ENCODE data around the gene LILRB1. TPM values are rescaled to one million over a fixed set of nuclear protein-coding genes. Genes with fewer than 3 reads are reported as not detected.
"Not testable (repeated sequence)": the region's sequence is repeated elsewhere in the genome, so short reads cannot be mapped to it uniquely, and the experiment has no call there.

Gene LILRB1
- total RNA-seq, 2 donors from 2014 or later: 0.37 TPM; not detected in 1

DNA sequence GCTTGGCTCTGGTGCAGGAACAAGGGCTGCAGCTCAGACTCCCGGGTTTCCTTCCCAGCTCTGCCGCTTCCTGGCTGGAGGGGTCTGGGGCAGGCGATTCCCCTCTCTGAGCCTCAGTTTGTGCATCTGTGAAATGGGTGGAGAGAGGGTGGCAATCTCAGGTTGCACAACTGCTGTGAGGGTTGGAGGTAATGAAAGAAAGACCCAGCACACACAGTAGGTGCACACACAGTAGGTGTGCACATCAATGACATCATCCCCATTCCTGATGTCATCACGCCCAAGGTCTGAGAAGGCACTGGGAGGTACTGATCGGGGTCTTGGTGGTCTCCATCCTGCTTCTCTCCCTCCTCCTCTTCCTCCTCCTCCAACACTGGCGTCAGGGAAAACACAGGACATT is 35.2 kb downstream of the LILRB1 start:
- no peak overlapping the region for H3K27ac Mint-ChIP-seq
- H3K36me3 Mint-ChIP-seq (ENCODE audit: low read depth): no peaks in the 10 kb centered on the region
- H3K27me3 Mint-ChIP-seq: peaks cover 19% of the 10 kb centered on the region
- no peaks in the 10 kb centered on the region for H3K4me1 Mint-ChIP-seq
- no peak overlapping the region for H3K4me3 Mint-ChIP-seq
- peaks cover 6% of the 10 kb centered on the region for H3K9me3 Mint-ChIP-seq
- no peak for ATAC-seq (replicated peaks)

DNA sequence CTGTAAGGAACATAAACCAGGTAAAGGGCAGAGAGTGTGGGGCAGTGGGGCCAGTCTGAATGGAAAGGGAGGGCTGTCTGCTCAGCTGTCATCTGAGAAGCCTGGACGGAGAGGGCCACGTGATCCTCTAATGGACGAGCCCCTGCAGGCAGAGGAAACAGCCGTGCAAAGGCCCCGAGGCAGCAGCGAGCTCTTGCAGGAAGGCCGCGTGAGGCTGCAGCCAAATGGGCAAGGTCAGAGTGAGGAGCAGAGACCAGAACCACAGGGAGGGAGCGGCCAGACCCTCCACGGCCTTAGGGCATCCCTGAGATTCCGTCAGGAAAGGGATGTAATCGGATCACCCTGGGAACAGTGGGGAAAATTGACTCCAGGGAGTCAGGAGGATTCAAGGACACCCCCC is 36.9 kb downstream of the LILRB1 start:
- H3K27ac Mint-ChIP-seq: no peak overlapping the region
- H3K4me1 Mint-ChIP-seq: no peaks in the 10 kb centered on the region
- no peak for ATAC-seq (replicated peaks)
- H3K9me3 Mint-ChIP-seq: peaks cover 6% of the 10 kb centered on the region
- peaks cover 13% of the 10 kb centered on the region for H3K27me3 Mint-ChIP-seq
- H3K36me3 Mint-ChIP-seq (ENCODE audit: low read depth): no peaks in the 10 kb centered on the region
- no peak overlapping the region for H3K4me3 Mint-ChIP-seq

GRCh38 chr19:54668353-54668752 is 38.1 kb downstream of the LILRB1 start:
- no peaks in the 10 kb centered on the region for H3K36me3 Mint-ChIP-seq (ENCODE audit: low read depth)
- peaks cover 11% of the 10 kb centered on the region for H3K27me3 Mint-ChIP-seq
- no peak for ATAC-seq (replicated peaks)
- H3K27ac Mint-ChIP-seq: no peak overlapping the region
- no peak overlapping the region for H3K4me3 Mint-ChIP-seq
- H3K4me1 Mint-ChIP-seq: no peaks in the 10 kb centered on the region
- H3K9me3 Mint-ChIP-seq: peaks cover 6% of the 10 kb centered on the region

GRCh38 chr19:54670576-54671357 is 40.5 kb downstream of the LILRB1 start:
- H3K4me1 Mint-ChIP-seq: no peaks in the 10 kb centered on the region
- H3K9me3 Mint-ChIP-seq: peaks cover 6% of the 10 kb centered on the region
- no peak overlapping the region for H3K4me3 Mint-ChIP-seq
- peaks cover 13% of the 10 kb centered on the region for H3K27me3 Mint-ChIP-seq
- no peaks in the 10 kb centered on the region for H3K36me3 Mint-ChIP-seq (ENCODE audit: low read depth)
- ATAC-seq (replicated peaks): no peak
- H3K27ac Mint-ChIP-seq: no peak overlapping the region

- H3K4me1 Mint-ChIP-seq: no peaks in the 10 kb centered on the region
- peaks cover 16% of the 10 kb centered on the region for H3K27me3 Mint-ChIP-seq
- no peak for ATAC-seq (replicated peaks)
- peaks cover 3% of the 10 kb centered on the region for H3K9me3 Mint-ChIP-seq
- H3K27ac Mint-ChIP-seq: no peak overlapping the region
- no peaks in the 10 kb centered on the region for H3K36me3 Mint-ChIP-seq (ENCODE audit: low read depth)
- H3K4me3 Mint-ChIP-seq: no peak overlapping the region
These were observed 42.9 kb downstream of the LILRB1 start for GRCh38 chr19:54673222-54673621.

DNA sequence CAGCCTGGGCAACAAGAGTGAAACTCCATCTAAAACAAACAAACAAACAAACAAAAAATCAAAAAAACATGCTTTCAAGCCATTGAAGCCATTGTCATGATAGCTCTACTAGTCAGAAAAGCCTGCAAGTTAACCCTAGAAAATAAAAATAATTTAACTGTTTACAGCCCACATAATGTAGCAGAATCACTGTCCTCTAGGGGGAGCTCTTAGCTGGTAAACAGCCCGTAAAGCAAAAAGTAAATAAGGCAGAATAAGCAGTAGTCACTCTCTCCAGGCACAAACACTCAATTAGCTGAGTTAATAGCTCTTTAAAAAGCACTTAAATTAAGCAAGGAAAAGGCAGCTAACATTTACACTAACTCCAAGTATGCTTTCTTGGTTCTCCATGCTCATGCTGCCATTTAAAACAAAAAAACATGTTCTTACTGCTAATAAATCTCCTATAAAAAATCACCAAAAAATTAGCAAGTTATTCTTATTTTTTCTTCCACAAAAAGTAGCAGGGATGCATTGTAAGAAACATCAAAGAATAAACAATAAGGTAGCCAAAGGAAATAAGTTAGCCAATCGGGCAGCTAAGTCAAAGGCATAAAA is 43.8 kb downstream of the LILRB1 start:
- H3K9me3 Mint-ChIP-seq: no peaks in the 10 kb centered on the region
- no peak overlapping the region for H3K4me3 Mint-ChIP-seq
- H3K27ac Mint-ChIP-seq: no peak overlapping the region
- H3K36me3 Mint-ChIP-seq (ENCODE audit: low read depth): no peaks in the 10 kb centered on the region
- no peaks in the 10 kb centered on the region for H3K4me1 Mint-ChIP-seq
- ATAC-seq (replicated peaks): no peak
- peaks cover 19% of the 10 kb centered on the region for H3K27me3 Mint-ChIP-seq

- H3K27ac Mint-ChIP-seq; H3K9me3 Mint-ChIP-seq; H3K4me1 Mint-ChIP-seq; H3K36me3 Mint-ChIP-seq (ENCODE audit: low read depth); ATAC-seq (replicated peaks); H3K4me3 Mint-ChIP-seq: not testable (repeated sequence)
- H3K27me3 Mint-ChIP-seq: peaks cover 17% of the 10 kb centered on the region
These were observed 46.0 kb downstream of the LILRB1 start for GRCh38 chr19:54676210-54676834.

GRCh38 chr19:54677217-54677616 is 46.9 kb downstream of the LILRB1 start:
- peaks cover 17% of the 10 kb centered on the region for H3K27me3 Mint-ChIP-seq
- H3K27ac Mint-ChIP-seq: no peak overlapping the region
- H3K4me1 Mint-ChIP-seq: no peaks in the 10 kb centered on the region
- no peak overlapping the region for H3K4me3 Mint-ChIP-seq
- H3K9me3 Mint-ChIP-seq: no peaks in the 10 kb centered on the region
- ATAC-seq (replicated peaks): no peak
- H3K36me3 Mint-ChIP-seq (ENCODE audit: low read depth): no peaks in the 10 kb centered on the region

DNA sequence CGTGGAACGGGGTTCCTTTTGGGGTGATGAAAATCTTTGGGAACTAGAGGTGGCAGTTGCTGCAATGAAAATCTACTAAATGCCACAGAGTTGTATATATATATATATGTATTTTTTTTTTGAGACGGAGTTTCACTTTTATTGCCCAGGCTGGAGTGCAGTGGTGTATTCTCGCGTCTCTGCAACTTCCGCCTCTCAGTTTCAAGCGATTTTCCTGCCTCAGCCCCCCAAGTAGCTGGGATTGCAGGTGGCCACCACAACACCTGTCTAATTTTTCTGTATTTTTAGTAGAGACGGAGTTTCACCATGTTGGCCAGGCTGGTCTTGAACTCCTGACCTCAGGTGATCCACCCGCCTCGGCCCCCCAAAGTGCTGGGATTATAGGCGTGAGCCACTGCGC is 51.3 kb downstream of the LILRB1 start:
- H3K27ac Mint-ChIP-seq; H3K9me3 Mint-ChIP-seq; ATAC-seq (replicated peaks); H3K4me3 Mint-ChIP-seq; H3K36me3 Mint-ChIP-seq (ENCODE audit: low read depth); H3K4me1 Mint-ChIP-seq: not testable (repeated sequence)
- peaks cover 23% of the 10 kb centered on the region for H3K27me3 Mint-ChIP-seq

DNA sequence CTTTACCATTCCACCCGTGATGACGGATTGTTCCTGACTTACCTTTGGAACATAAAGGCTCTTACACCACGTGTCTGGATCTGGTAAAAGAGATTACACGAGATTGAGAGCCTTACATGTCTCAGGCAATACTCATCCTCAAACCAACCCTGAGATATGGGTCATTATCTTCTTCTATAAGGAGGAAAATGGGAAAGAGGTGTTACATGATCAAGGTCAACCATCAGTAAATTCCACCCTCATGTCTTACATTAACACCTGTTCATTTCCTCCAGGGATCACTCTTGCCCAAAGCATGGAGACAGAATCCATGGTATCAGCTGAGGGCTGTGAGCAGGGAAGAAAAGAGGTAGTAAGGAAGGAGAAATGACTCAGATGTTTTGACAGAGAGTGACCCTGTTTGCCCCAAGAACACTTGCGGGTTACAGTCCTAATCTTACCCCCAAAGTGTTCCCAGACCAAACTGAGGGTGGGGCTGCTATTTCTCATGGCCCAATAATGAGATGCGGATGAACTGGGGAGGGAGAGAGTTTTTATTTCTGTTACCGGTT is 52.1 kb downstream of the LILRB1 start:
- H3K4me1 Mint-ChIP-seq: no peaks in the 10 kb centered on the region
- H3K27me3 Mint-ChIP-seq: peaks cover 23% of the 10 kb centered on the region
- no peak overlapping the region for H3K4me3 Mint-ChIP-seq

GRCh38 chr19:54684527-54684926 is 54.2 kb downstream of the LILRB1 start:
- no peaks in the 10 kb centered on the region for H3K36me3 Mint-ChIP-seq (ENCODE audit: low read depth)
- ATAC-seq (replicated peaks): no peak
- H3K27ac Mint-ChIP-seq: no peak overlapping the region
- H3K4me3 Mint-ChIP-seq: no peak overlapping the region
- peaks cover 25% of the 10 kb centered on the region for H3K27me3 Mint-ChIP-seq
- no peaks in the 10 kb centered on the region for H3K4me1 Mint-ChIP-seq
- H3K9me3 Mint-ChIP-seq: no peaks in the 10 kb centered on the region

More for the DNA sequence above, 52.1 kb downstream of the LILRB1 start:
- Mint-ChIP-seq H3K27ac (no peak overlapping the region), H3K9me3 (no peaks in the 10 kb centered on the region), H3K36me3 (ENCODE audit: low read depth) (no peaks in the 10 kb centered on the region)
- no peak for ATAC-seq (replicated peaks)

Other genes starting within 250 kb of the LILRB1 start
- gene TTYH1, start 215.0 kb upstream of the LILRB1 start, total RNA-seq: under 1 TPM in 1 of 2 donors, not detected in 1; 0.40 TPM
- gene LENG8, start 181.3 kb upstream of the LILRB1 start, total RNA-seq: 100 to 1,000 TPM; 153 to 200 TPM
- gene LENG9, start 166.7 kb upstream of the LILRB1 start, total RNA-seq: 1 to 10 TPM; 3.1 to 4.4 TPM
- gene CDC42EP5, start 157.2 kb upstream of the LILRB1 start, total RNA-seq: not detected
- under 1 TPM in 1 of 2 donors, not detected in 1; 0.66 TPM for gene LAIR2, start 127.7 kb upstream of the LILRB1 start, total RNA-seq
- not detected for gene LILRA2, start 56.7 kb upstream of the LILRB1 start, total RNA-seq
- not detected for gene LILRA1, start 36.9 kb upstream of the LILRB1 start, total RNA-seq
- gene LILRB4, start 32.5 kb downstream of the LILRB1 start, total RNA-seq: not detected
- not detected for gene KIR3DL3, start 94.0 kb downstream of the LILRB1 start, total RNA-seq
- not detected for gene KIR2DL3, start 108.0 kb downstream of the LILRB1 start, total RNA-seq
- gene KIR2DL1, start 139.3 kb downstream of the LILRB1 start, total RNA-seq: not detected
- not detected for gene KIR2DL4, start 173.1 kb downstream of the LILRB1 start, total RNA-seq
- gene KIR3DL1, start 186.0 kb downstream of the LILRB1 start, total RNA-seq: not detected
- not detected for gene KIR2DS4, start 202.2 kb downstream of the LILRB1 start, total RNA-seq
- 1 to 10 TPM in 1 of 2 donors, under 1 TPM in 1; 0.85 to 2.2 TPM for gene KIR3DL2, start 220.0 kb downstream of the LILRB1 start, total RNA-seq
- not detected for gene FCAR, start 243.8 kb downstream of the LILRB1 start, total RNA-seq